Breast epithelium (tissue), 4 donors: ENCODE measurements around the gene SPATS1. TPM values are rescaled to one million over a fixed set of nuclear protein-coding genes. Genes with fewer than 3 reads are reported as not detected.

Experiments used
- DNase-seq, 2 donors: peaks; one replicate each; pipeline ENCODE4 v3.0.0-alpha.2; 2019; ENCODE audit warnings: low spot score in 2 of 2
- H3K27ac ChIP-seq, 2 donors: fragments of 200-600 bp; sonication (generic) in 1 of 2; one replicate each; pipeline ENCODE4 v1.5.1; 2016 to 2019; ENCODE audit warnings: mild to moderate bottlenecking in 1 of 2
- H3K27me3 ChIP-seq, 2 donors: fragments of 200-600 bp; sonication (generic) in 1 of 2; one replicate each; pipeline versions ENCODE4 v1.5.1 to v1.6.0; 2017 to 2019; ENCODE audit warnings: control low read depth in 1 of 2, mild to moderate bottlenecking in 1 of 2
- H3K36me3 ChIP-seq: fragments of 200-600 bp; one replicate; pipeline ENCODE4 v1.5.1; 2019
- H3K4me1 ChIP-seq, 2 donors: fragments of 200-600 bp; sonication (generic); one replicate each; pipeline ENCODE4 v1.5.1; 2016 to 2019; ENCODE audit warnings: control low read depth in 1 of 2
- H3K4me3 ChIP-seq, 3 donors: fragments of 200-600 bp; sonication (generic); 1 replicate in 2 of 3; 2 replicates in 1 of 3; pipeline ENCODE4 v1.5.1; 2016 to 2019; ENCODE audit warnings: mild to moderate bottlenecking in 3 of 3, moderate library complexity in 2 of 3
- H3K9me3 ChIP-seq, 2 donors: fragments of 200-600 bp; sonication (generic) in 1 of 2; one replicate each; pipeline ENCODE4 v1.5.1; 2016 to 2019; ENCODE audit warnings: control low read depth in 1 of 2
- POLR2A ChIP-seq: fragments of 450-650 bp; IDR thresholded peaks from one replicate; pipeline ENCODE4 v1.6.1; 2016; ENCODE audit warnings: antibody characterized with exemption, mild to moderate bottlenecking, moderate library complexity
- POLR2AphosphoS5 ChIP-seq, 3 donors: sonication (generic); formaldehyde crosslinking; IDR thresholded peaks; one replicate each; pipeline ENCODE4 v1.6.1; 2017; ENCODE audit warnings: antibody characterized with exemption in 3 of 3
- intact Hi-C: fragments of 100-400 bp; cut with DNase I; formaldehyde crosslinking; loops from one replicate; pipeline ENCODE4 v1.15.1; 2023; ENCODE audit warnings: low total_unique reads
- total RNA-seq, 3 donors: library from RNA; depleted of rRNA; stranded (reverse); fragments of >200 nt; gene quantifications; one replicate each; pipeline ENCODE4 v1.1.0, GENCODE V29; 2016
- TF ChIP-seq, protein P1 (sequence below), 3 donors: fragments of 450-650 bp; IDR thresholded peaks; one replicate each; pipeline ENCODE4 v1.5.1; 2016 to 2017; ENCODE audit warnings: antibody characterized with exemption in 3 of 3, mild to moderate bottlenecking in 3 of 3, moderate library complexity in 3 of 3

Gene SPATS1
- total RNA-seq, 3 donors from 2014 or later: not detected

GRCh38 chr6:44361947-44362346 is 19.5 kb downstream of the SPATS1 start:
- Histone ChIP-seq H3K27ac (no peak overlapping the region), H3K4me3 (no peak overlapping the region), H3K27me3 (no peaks in the 10 kb centered on the region), H3K4me1 (no peaks in the 10 kb centered on the region), H3K9me3 (no peaks in the 10 kb centered on the region), H3K36me3 (no peaks in the 10 kb centered on the region)
- intact Hi-C loops: no loop called here
- TF ChIP-seq, protein P1, sequence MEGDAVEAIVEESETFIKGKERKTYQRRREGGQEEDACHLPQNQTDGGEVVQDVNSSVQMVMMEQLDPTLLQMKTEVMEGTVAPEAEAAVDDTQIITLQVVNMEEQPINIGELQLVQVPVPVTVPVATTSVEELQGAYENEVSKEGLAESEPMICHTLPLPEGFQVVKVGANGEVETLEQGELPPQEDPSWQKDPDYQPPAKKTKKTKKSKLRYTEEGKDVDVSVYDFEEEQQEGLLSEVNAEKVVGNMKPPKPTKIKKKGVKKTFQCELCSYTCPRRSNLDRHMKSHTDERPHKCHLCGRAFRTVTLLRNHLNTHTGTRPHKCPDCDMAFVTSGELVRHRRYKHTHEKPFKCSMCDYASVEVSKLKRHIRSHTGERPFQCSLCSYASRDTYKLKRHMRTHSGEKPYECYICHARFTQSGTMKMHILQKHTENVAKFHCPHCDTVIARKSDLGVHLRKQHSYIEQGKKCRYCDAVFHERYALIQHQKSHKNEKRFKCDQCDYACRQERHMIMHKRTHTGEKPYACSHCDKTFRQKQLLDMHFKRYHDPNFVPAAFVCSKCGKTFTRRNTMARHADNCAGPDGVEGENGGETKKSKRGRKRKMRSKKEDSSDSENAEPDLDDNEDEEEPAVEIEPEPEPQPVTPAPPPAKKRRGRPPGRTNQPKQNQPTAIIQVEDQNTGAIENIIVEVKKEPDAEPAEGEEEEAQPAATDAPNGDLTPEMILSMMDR (IDR thresholded peaks at IDR 0.05): no peak
- DNase-seq: no peak

- Histone ChIP-seq H3K27me3 (no peaks in the 10 kb centered on the region), H3K4me3 (no peak overlapping the region), H3K9me3 (no peaks in the 10 kb centered on the region), H3K36me3 (no peaks in the 10 kb centered on the region), H3K4me1 (no peaks in the 10 kb centered on the region), H3K27ac (no peak overlapping the region)
- intact Hi-C loops: no loop called here
- no peak for DNase-seq
- TF ChIP-seq, protein P1 (IDR thresholded peaks at IDR 0.05): no peak
- no peak for TF ChIP-seq POLR2AphosphoS5 (IDR thresholded peaks at IDR 0.05)
- no peak for TF ChIP-seq POLR2A
Observed at GRCh38 chr6:44363377-44363926, 21.0 kb downstream of the SPATS1 start.

DNA sequence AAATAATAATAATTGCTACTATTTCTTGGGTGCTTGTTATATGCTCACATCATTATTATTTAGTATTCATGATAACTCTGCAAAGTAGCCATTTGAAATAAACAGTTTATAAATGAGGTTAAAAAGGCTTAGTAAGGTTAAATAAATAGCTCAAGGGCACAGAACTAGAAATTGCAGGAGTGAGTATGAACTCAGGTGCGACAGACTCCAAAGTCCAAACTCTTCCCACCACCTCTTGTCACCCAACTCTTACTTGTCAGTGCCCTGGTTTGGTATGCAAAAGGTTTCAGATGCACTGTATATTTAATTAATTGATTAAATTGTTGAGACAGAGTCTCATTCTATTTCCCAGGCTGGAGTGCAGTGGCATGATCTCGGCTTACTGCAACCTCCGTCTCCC is 24.3 kb downstream of the SPATS1 start:
- Histone ChIP-seq H3K36me3 (no peaks in the 10 kb centered on the region), H3K4me3 (no peak overlapping the region), H3K27me3 (no peaks in the 10 kb centered on the region), H3K27ac (no peak overlapping the region), H3K9me3 (no peaks in the 10 kb centered on the region), H3K4me1 (no peaks in the 10 kb centered on the region)
- intact Hi-C loops: no loop called here
- DNase-seq: no peak
- TF ChIP-seq POLR2AphosphoS5 (IDR thresholded peaks at IDR 0.05): no peak
- TF ChIP-seq, protein P1 (IDR thresholded peaks at IDR 0.05): no peak
- no peak for TF ChIP-seq POLR2A

DNA sequence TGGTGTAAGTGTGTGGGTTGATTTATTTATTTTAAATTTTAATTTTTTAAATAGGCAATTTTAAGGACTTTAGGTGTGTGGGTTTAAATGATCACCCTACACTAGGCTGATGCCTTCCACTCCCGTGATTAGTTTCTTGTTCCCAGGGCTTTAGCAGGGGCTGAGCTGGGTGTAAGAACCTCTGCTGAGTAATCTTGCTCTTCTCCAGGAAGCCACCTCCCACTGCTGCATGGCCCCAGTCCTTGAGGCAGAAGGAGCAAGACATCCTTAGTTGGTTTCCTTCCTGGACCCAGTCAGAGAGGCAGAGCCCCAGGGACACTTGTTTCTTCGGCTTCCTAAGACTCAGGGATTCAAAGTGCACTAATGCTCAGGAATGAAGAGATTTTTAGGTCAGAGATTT is 25.2 kb downstream of the SPATS1 start:
- H3K27ac ChIP-seq: no peak overlapping the region
- intact Hi-C loops: no loop called here
- DNase-seq: no peak

DNA sequence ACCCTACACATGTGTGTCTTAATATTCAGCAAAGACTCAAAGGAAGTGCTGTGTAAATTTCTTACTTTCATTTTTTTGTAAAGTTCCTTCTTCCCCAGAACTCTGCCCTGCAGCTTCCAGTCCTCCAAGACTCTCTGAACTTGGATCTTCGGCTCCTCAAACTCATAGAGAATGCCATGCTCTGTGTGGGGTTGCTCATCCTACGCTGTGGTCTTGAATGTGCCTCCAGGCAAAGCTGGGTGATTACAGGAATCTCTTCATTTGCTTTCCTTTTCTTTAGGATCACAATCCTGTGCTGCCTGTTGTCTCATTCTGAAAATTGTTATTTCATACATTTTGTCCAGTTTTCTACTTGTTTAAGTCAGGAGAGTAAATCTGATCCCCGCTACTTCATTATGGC is 30.6 kb downstream of the SPATS1 start:
- Histone ChIP-seq H3K27ac (no peak overlapping the region), H3K4me1 (no peaks in the 10 kb centered on the region), H3K4me3 (no peak overlapping the region), H3K36me3 (no peaks in the 10 kb centered on the region), H3K9me3 (no peaks in the 10 kb centered on the region), H3K27me3 (no peaks in the 10 kb centered on the region)
- no peak for DNase-seq
- TF ChIP-seq POLR2AphosphoS5 (IDR thresholded peaks at IDR 0.05) (no peak), POLR2A (no peak)
- TF ChIP-seq, protein P1 (IDR thresholded peaks at IDR 0.05): no peak
- intact Hi-C loops: no loop called here

More for the DNA sequence above, 25.2 kb downstream of the SPATS1 start:
- no peaks in the 10 kb centered on the region for H3K36me3 ChIP-seq
- H3K4me3 ChIP-seq: no peak overlapping the region
- no peaks in the 10 kb centered on the region for H3K27me3 ChIP-seq
- H3K4me1 ChIP-seq: no peaks in the 10 kb centered on the region
- TF ChIP-seq POLR2A (no peak), POLR2AphosphoS5 (IDR thresholded peaks at IDR 0.05) (no peak)
- TF ChIP-seq, protein P1 (IDR thresholded peaks at IDR 0.05): no peak
- no peaks in the 10 kb centered on the region for H3K9me3 ChIP-seq
